ENCODE results near the gene SARDH. TPM values are rescaled to one million over a fixed set of nuclear protein-coding genes. Genes with fewer than 3 reads are reported as not detected.

Gene SARDH
- total and polyA plus RNA-seq, 12 donors: 0.81 to 9.6 (median 3.0) TPM

GRCh38 chr9:133615606-133616188 lies 122.5 kb downstream of the SARDH start:
- WGBS, 4 donors: 66 to 78% (median 73%) methylated on average over 9 to 13 of the region's 13 CpGs
- no peak overlapping the region for H3K27ac ChIP-seq
- no peaks in the 10 kb centered on the region for H3K9me3 ChIP-seq (replicated peaks in 1 of 3)
- TF ChIP-seq POLR2A (IDR thresholded peaks at IDR 0.05): no peak
- no peak for TF ChIP-seq CTCF (IDR thresholded peaks at IDR 0.05)
- intact Hi-C loops (cut with DNase I): no loop called here
- no peak for DNase-seq
- H3K27me3 ChIP-seq: peaks cover 16% of the 10 kb centered on the region
- H3K36me3 ChIP-seq (replicated peaks in 1 of 2): no peaks in the 10 kb centered on the region
- peaks cover 0 to 5% of the 10 kb centered on the region in 2 donors for H3K4me1 ChIP-seq (replicated peaks in 1 of 2)
- no peak overlapping the region for H3K4me3 ChIP-seq

- WGBS, 4 donors: 23 to 48% (median 39%) methylated on average over 7 to 16 of the region's 16 CpGs
- Histone ChIP-seq H3K36me3 (replicated peaks in 1 of 2) (no peaks in the 10 kb centered on the region), H3K27me3 (peaks cover 18% of the 10 kb centered on the region), H3K4me1 (replicated peaks in 1 of 2) (peaks cover 0 to 5% of the 10 kb centered on the region in 2 donors), H3K27ac (no peak overlapping the region), H3K4me3 (no peak overlapping the region), H3K9me3 (replicated peaks in 1 of 3) (no peaks in the 10 kb centered on the region)
- no peak for DNase-seq
- intact Hi-C loops (cut with DNase I): no loop called here
- TF ChIP-seq CTCF (IDR thresholded peaks at IDR 0.05) (no peak), POLR2A (IDR thresholded peaks at IDR 0.05) (no peak)
These were observed 123.0 kb downstream of the SARDH start for GRCh38 chr9:133615186-133615585.

- intact Hi-C loops (cut with DNase I): no loop called here
- Histone ChIP-seq H3K4me3 (no peak overlapping the region), H3K36me3 (replicated peaks in 1 of 2) (no peaks in the 10 kb centered on the region), H3K9me3 (replicated peaks in 1 of 3) (no peaks in the 10 kb centered on the region), H3K4me1 (replicated peaks in 1 of 2) (peaks cover 0 to under 1% of the 10 kb centered on the region in 2 donors), H3K27ac (no peak overlapping the region), H3K27me3 (peaks cover 23% of the 10 kb centered on the region)
- 50 to 74% (median 57%) methylated on average over 5 of the region's 5 CpGs for WGBS, 4 donors
- no peak for TF ChIP-seq POLR2A (IDR thresholded peaks at IDR 0.05)
- TF ChIP-seq CTCF (IDR thresholded peaks at IDR 0.05): no peak
- DNase-seq: no peak
These were observed 123.5 kb downstream of the SARDH start for GRCh38 chr9:133614678-133615077.

GRCh38 chr9:133614056-133614455 lies 124.1 kb downstream of the SARDH start:
- intact Hi-C loops (cut with DNase I): no loop called here
- TF ChIP-seq CTCF (IDR thresholded peaks at IDR 0.05) (no peak), POLR2A (IDR thresholded peaks at IDR 0.05) (no peak)
- Histone ChIP-seq H3K36me3 (replicated peaks in 1 of 2) (no peaks in the 10 kb centered on the region), H3K27me3 (peaks cover 23% of the 10 kb centered on the region), H3K27ac (no peak overlapping the region), H3K4me3 (no peak overlapping the region), H3K4me1 (replicated peaks in 1 of 2) (no peaks in the 10 kb centered on the region), H3K9me3 (replicated peaks in 1 of 3) (no peaks in the 10 kb centered on the region)
- WGBS, 4 donors: 55 to 63% (median 59%) methylated on average over 10 of the region's 10 CpGs
- no peak for DNase-seq

Other genes with a start within 250 kb of the SARDH start
- gene MYMK, start 213.4 kb downstream of the SARDH start, total RNA-seq: not detected
- not detected for gene MYMK, start 213.4 kb downstream of the SARDH start, polyA plus RNA-seq
- 100 to 1,000 TPM in 2 of 9 donors, 10 to 100 TPM in 6, under 1 TPM in 1; 1.00 to 138 (median 58.2) TPM for gene ADAMTSL2, start 203.6 kb downstream of the SARDH start, total RNA-seq
- gene ADAMTSL2, start 203.6 kb downstream of the SARDH start, polyA plus RNA-seq: 100 to 1,000 TPM in 1 of 3 donors, 10 to 100 TPM in 1, 1 to 10 TPM in 1; 4.1 to 108 (median 35.3) TPM
- 10 to 100 TPM in 2 of 9 donors, 1 to 10 TPM in 6, under 1 TPM in 1; 0.72 to 14.2 (median 1.9) TPM for gene FAM163B, start 129.0 kb downstream of the SARDH start, total RNA-seq
- 10 to 100 TPM in 1 of 3 donors, 1 to 10 TPM in 2; 2.8 to 14.3 (median 4.5) TPM for gene FAM163B, start 129.0 kb downstream of the SARDH start, polyA plus RNA-seq
- gene DBH, start 102.0 kb downstream of the SARDH start, total RNA-seq: 100 to 1,000 TPM in 1 of 9 donors, 10 to 100 TPM in 3, 1 to 10 TPM in 2, under 1 TPM in 2, not detected in 1; 0.24 to 234 (median 8.3) TPM
- gene DBH, start 102.0 kb downstream of the SARDH start, polyA plus RNA-seq: 100 to 1,000 TPM in 2 of 3 donors, 10 to 100 TPM in 1; 47.0 to 211 (median 147) TPM